ENCODE measurements around the gene CHML.

DNA sequence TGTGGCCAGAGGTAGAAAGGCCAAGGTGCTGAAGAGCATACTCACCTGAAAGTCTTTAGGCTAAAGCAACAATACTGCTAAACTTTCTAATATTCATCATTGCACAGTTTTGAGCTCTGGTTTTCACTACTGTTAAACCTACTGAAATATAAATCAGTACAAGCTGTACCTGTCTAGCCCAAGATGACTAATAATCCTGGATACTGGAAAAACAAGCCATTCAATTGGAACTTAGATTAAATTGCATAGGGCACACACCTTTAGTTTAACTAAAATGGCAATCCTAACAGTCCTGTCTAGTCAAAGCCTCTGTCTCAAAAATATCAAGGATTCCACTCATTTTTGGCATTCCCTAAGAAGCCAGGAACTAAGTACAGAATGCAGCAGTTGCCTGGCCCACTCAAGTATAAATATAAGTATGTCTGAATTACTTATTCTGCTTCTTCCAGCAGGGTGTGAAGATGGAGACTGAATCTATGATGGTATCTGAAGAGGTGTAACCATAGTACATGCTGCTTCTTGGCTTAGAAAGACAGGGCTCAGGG is 3.1 kb downstream of the CHML start:
- no peak for TF ChIP-seq EZH2phosphoT487 (IDR thresholded peaks at IDR 0.05; ENCODE audit: borderline replicate concordance)
- TF ChIP-seq, protein P1, sequence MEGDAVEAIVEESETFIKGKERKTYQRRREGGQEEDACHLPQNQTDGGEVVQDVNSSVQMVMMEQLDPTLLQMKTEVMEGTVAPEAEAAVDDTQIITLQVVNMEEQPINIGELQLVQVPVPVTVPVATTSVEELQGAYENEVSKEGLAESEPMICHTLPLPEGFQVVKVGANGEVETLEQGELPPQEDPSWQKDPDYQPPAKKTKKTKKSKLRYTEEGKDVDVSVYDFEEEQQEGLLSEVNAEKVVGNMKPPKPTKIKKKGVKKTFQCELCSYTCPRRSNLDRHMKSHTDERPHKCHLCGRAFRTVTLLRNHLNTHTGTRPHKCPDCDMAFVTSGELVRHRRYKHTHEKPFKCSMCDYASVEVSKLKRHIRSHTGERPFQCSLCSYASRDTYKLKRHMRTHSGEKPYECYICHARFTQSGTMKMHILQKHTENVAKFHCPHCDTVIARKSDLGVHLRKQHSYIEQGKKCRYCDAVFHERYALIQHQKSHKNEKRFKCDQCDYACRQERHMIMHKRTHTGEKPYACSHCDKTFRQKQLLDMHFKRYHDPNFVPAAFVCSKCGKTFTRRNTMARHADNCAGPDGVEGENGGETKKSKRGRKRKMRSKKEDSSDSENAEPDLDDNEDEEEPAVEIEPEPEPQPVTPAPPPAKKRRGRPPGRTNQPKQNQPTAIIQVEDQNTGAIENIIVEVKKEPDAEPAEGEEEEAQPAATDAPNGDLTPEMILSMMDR (conservative IDR thresholded peaks at IDR 0.05; ENCODE audit: low read length) = no peak
